ENCODE results near the gene PRRX2. TPM values are rescaled to one million over a fixed set of nuclear protein-coding genes. Genes with fewer than 3 reads are reported as not detected.

Gene PRRX2
- total and polyA plus RNA-seq, 9 of the 15 experiments (the other 6 are each of a cell fraction or from before 2014, with no cell fraction given): 0.21 TPM; not detected in 8

- TF ChIP-seq, protein P1, sequence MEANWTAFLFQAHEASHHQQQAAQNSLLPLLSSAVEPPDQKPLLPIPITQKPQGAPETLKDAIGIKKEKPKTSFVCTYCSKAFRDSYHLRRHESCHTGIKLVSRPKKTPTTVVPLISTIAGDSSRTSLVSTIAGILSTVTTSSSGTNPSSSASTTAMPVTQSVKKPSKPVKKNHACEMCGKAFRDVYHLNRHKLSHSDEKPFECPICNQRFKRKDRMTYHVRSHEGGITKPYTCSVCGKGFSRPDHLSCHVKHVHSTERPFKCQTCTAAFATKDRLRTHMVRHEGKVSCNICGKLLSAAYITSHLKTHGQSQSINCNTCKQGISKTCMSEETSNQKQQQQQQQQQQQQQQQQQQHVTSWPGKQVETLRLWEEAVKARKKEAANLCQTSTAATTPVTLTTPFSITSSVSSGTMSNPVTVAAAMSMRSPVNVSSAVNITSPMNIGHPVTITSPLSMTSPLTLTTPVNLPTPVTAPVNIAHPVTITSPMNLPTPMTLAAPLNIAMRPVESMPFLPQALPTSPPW (CRISPR knock-in tag; IDR thresholded peaks at IDR 0.05): peak; percentile 46
- no peak for TF ChIP-seq DIDO1 (tag; IDR thresholded peaks at IDR 0.05; ENCODE audit: low read depth)
- TF ChIP-seq RERE (CRISPR knock-in tag; IDR thresholded peaks at IDR 0.05; ENCODE audit: borderline replicate concordance): no peak
- TF ChIP-seq HIVEP1 (CRISPR knock-in tag; IDR thresholded peaks at IDR 0.05): no peak
- no peak for TF ChIP-seq ILF3 (IDR thresholded peaks at IDR 0.05; ENCODE audit: borderline replicate concordance)
- peak; percentile 52; the same call in 1 of the 2 replicates for TF ChIP-seq SIN3B (IDR thresholded peaks at IDR 0.05; ENCODE audit: low read depth)
- no peak for TF ChIP-seq FOXP1 (CRISPR knock-in tag; IDR thresholded peaks at IDR 0.05)
- TF ChIP-seq ARID2 (IDR thresholded peaks at IDR 0.05): no peak
- no peak for TF ChIP-seq TBP (optimal IDR thresholded peaks at IDR 0.05; ENCODE audit: low read depth, low read length)
- no peak for TF ChIP-seq MCM5 (IDR thresholded peaks at IDR 0.05; ENCODE audit: low read depth)
- TF ChIP-seq CTCF (IDR thresholded peaks at IDR 0.05 in 2 of 3, conservative IDR thresholded peaks at IDR 0.05 in 1 of 3; ENCODE audit: insufficient read depth in 2 of 3, low read depth in 1 of 3, low read length in 3 of 3): peak; percentile 30 to 59 (median 45); a peak in 4 of 6 replicates
- no peak for TF ChIP-seq ZNF174 (CRISPR knock-in tag; IDR thresholded peaks at IDR 0.05)
- TF ChIP-seq SMARCA4 (IDR thresholded peaks at IDR 0.05): no peak
- TF ChIP-seq TCFL5 (CRISPR knock-in tag; conservative IDR thresholded peaks at IDR 0.05): no peak
- peak; percentile 64; the same call in 1 of the 2 replicates for TF ChIP-seq PHF8 (IDR thresholded peaks at IDR 0.05; ENCODE audit: borderline replicate concordance, low read length)
- TF ChIP-seq ZNF57 (CRISPR knock-in tag; IDR thresholded peaks at IDR 0.05): no peak
- TF ChIP-seq NUFIP1 (IDR thresholded peaks at IDR 0.05; ENCODE audit: partially characterized antibody): no peak
- TF ChIP-seq FOXA1 (IDR thresholded peaks at IDR 0.05; ENCODE audit: borderline replicate concordance): no peak
- TF ChIP-seq ELF4 (CRISPR knock-in tag; IDR thresholded peaks at IDR 0.05): no peak
These were observed 45.4 kb upstream of the PRRX2 start (continued) for GRCh38 chr9:129619787-129620668.

All from K562 (cell line).